Measurements from ENCODE around the gene ART3. TPM values are rescaled to one million over a fixed set of nuclear protein-coding genes. Genes with fewer than 3 reads are reported as not detected.

ART3 gene
- total and polyA plus RNA-seq, 2 donors (not counting 1 experiment from before 2014, with no cell fraction given): not detected

- Mint-ChIP-seq H3K4me3 (peak within 1 kb of the TSS; percentile 98), H3K4me1 (peaks cover 35% of the 10 kb centered on the region), H3K9me3 (ENCODE audit: insufficient read depth) (no peaks in the 10 kb centered on the region), H3K27me3 (no peaks in the 10 kb centered on the region), H3K27ac (peak within 1 kb of the TSS; percentile 89)
- Histone ChIP-seq H3K9ac (ENCODE audit: low read length) (peak within 1 kb of the TSS; percentile 99), H4K20me1 (ENCODE audit: control insufficient read depth, insufficient read depth, low read length, poor library complexity, severe bottlenecking) (peaks cover 22% of the 10 kb centered on the region), H3K4me2 (replicated peaks; ENCODE audit: low read depth, low read length, poor library complexity, severe bottlenecking) (peak within 1 kb of the TSS; percentile 88), H3K79me2 (ENCODE audit: control insufficient read depth, insufficient read depth, low read length) (peaks cover 53% of the 10 kb centered on the region), H2AFZ (ENCODE audit: insufficient read depth, low read depth, low read length, poor library complexity, severe bottlenecking) (peak within 1 kb of the TSS; percentile 95), H3K9me3 (ENCODE audit: control extremely low read depth in 1 of 3, control insufficient read depth in 2 of 3, insufficient read depth in 1 of 3, low read length in 2 of 3) (no peaks in the 10 kb centered on the region), H3K4me1 (ENCODE audit: control insufficient read depth in 2 of 2, insufficient read depth in 2 of 2, low read length in 2 of 2) (peaks cover 22 to 28% of the 10 kb centered on the region in 2 donors), H3K4me3 (ENCODE audit: control extremely low read depth in 1 of 5, extremely low read depth in 1 of 5, insufficient read depth in 1 of 5, low read depth in 2 of 5, low read length in 4 of 5) (peak within 1 kb of the TSS; percentile 71 to 98 (median 97)), H3K27me3 (replicated peaks in 1 of 4; ENCODE audit: control extremely low read depth in 1 of 4, control insufficient read depth in 3 of 4, insufficient read depth in 4 of 4, low read length in 3 of 4) (no peaks in the 10 kb centered on the region), H3K27ac (ENCODE audit: low read length in 2 of 2) (peak within 1 kb of the TSS; percentile 77 to 91), H3K36me3 (replicated peaks in 1 of 2; ENCODE audit: control extremely low read depth in 1 of 2, control insufficient read depth in 1 of 2, extremely low read depth in 1 of 2, insufficient read depth in 2 of 2, low read length in 1 of 2) (peaks cover 0 to 1% of the 10 kb centered on the region in 2 experiments)
- 1% methylated on average over 44 of the region's 47 CpGs for WGBS (ENCODE audit: insufficient coverage)
- intact Hi-C loops (cut with micrococcal nuclease): loop anchor here (1.0 to 5.0 kb wide), 6 partner anchors 66 to 1009 kb away; partner anchors contain the start of genes CCNG2, CCNI and SDAD1
- CTCF ChIA-PET: interaction anchor here (1.2 to 1.7 kb wide), 2 partner anchors 152 to 157 kb away, joined by 4 to 8 read pairs; partner anchors contain the start of gene SDAD1
- ATAC-seq (ENCODE audit: low read depth) (peak; percentile 98), DNase-seq (peak; percentile 95)
- POLR2A ChIA-PET: interaction anchor here (1.0 to 1.4 kb wide), 3 partner anchors 52 to 157 kb away, joined by 3 to 5 read pairs (median 3); partner anchors contain the start of genes SCARB2 and SDAD1
- no peak for TF ChIP-seq EZH2 (IDR thresholded peaks at IDR 0.05; ENCODE audit: borderline replicate concordance, insufficient read depth, low read depth, low read length, poor library complexity, severe bottlenecking)
- TF ChIP-seq, protein P1, sequence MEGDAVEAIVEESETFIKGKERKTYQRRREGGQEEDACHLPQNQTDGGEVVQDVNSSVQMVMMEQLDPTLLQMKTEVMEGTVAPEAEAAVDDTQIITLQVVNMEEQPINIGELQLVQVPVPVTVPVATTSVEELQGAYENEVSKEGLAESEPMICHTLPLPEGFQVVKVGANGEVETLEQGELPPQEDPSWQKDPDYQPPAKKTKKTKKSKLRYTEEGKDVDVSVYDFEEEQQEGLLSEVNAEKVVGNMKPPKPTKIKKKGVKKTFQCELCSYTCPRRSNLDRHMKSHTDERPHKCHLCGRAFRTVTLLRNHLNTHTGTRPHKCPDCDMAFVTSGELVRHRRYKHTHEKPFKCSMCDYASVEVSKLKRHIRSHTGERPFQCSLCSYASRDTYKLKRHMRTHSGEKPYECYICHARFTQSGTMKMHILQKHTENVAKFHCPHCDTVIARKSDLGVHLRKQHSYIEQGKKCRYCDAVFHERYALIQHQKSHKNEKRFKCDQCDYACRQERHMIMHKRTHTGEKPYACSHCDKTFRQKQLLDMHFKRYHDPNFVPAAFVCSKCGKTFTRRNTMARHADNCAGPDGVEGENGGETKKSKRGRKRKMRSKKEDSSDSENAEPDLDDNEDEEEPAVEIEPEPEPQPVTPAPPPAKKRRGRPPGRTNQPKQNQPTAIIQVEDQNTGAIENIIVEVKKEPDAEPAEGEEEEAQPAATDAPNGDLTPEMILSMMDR (IDR thresholded peaks at IDR 0.05): no peak
Measured at GRCh38 chr4:76148142-76148865, 73.8 kb downstream of the ART3 start, which contains the start of gene NUP54. NUP54 (minus strand) TSS chr4:76148397; CDS start chr4:76148374, 23 bp downstream.

DNA sequence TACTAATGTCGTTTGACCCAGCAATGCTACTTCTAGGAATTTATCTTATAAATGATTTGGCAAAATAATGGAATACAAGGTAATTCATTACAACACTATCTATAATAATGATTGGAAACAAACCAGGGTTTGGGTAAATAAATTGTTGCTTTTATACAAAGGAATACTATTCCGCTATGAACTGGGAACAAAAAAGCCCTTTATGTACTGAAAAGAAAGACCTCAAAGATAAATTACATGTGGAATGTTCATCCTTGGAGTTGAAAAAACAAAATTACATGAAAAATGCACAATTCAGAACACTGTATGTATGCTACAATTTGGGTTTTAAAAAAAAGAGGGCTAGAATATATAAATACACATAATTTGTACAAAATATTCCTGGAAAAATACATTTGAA lies 78.8 kb downstream of the ART3 start:
- intact Hi-C loops (cut with micrococcal nuclease): no loop called here
- Mint-ChIP-seq H3K4me1 (peaks cover 9% of the 10 kb centered on the region), H3K27ac (no peak overlapping the region), H3K4me3 (no peak overlapping the region), H3K9me3 (ENCODE audit: insufficient read depth) (peaks cover 4% of the 10 kb centered on the region), H3K27me3 (no peaks in the 10 kb centered on the region)
- Histone ChIP-seq H3K36me3 (replicated peaks in 1 of 2; ENCODE audit: control extremely low read depth in 1 of 2, control insufficient read depth in 1 of 2, extremely low read depth in 1 of 2, insufficient read depth in 2 of 2, low read length in 1 of 2) (no peaks in the 10 kb centered on the region), H3K27ac (ENCODE audit: low read length in 2 of 2) (no peak overlapping the region), H3K4me3 (ENCODE audit: control extremely low read depth in 1 of 5, extremely low read depth in 1 of 5, insufficient read depth in 1 of 5, low read depth in 2 of 5, low read length in 4 of 5) (no peak overlapping the region), H3K4me2 (replicated peaks; ENCODE audit: low read depth, low read length, poor library complexity, severe bottlenecking) (no peak overlapping the region), H3K27me3 (replicated peaks in 1 of 4; ENCODE audit: control extremely low read depth in 1 of 4, control insufficient read depth in 3 of 4, insufficient read depth in 4 of 4, low read length in 3 of 4) (no peaks in the 10 kb centered on the region), H2AFZ (ENCODE audit: insufficient read depth, low read depth, low read length, poor library complexity, severe bottlenecking) (no peak overlapping the region), H3K9me3 (ENCODE audit: control extremely low read depth in 1 of 3, control insufficient read depth in 2 of 3, insufficient read depth in 1 of 3, low read length in 2 of 3) (peaks cover 0 to 5% (median 0%) of the 10 kb centered on the region in 3 donors), H3K79me2 (ENCODE audit: control insufficient read depth, insufficient read depth, low read length) (peaks cover 5% of the 10 kb centered on the region), H3K9ac (ENCODE audit: low read length) (no peak overlapping the region), H3K4me1 (ENCODE audit: control insufficient read depth in 2 of 2, insufficient read depth in 2 of 2, low read length in 2 of 2) (peaks cover 7 to 10% of the 10 kb centered on the region in 2 donors), H4K20me1 (ENCODE audit: control insufficient read depth, insufficient read depth, low read length, poor library complexity, severe bottlenecking) (no peaks in the 10 kb centered on the region)
- TF ChIP-seq, protein P1 (IDR thresholded peaks at IDR 0.05): no peak
- TF ChIP-seq EZH2 (IDR thresholded peaks at IDR 0.05; ENCODE audit: borderline replicate concordance, insufficient read depth, low read depth, low read length, poor library complexity, severe bottlenecking): no peak
- WGBS (ENCODE audit: insufficient coverage): no CpG with 5 or more reads among the region's 2 CpGs
- DNase-seq (no peak), ATAC-seq (ENCODE audit: low read depth) (no peak)
- POLR2A ChIA-PET: no interaction called here
- CTCF ChIA-PET: no interaction called here
